Measurements from ENCODE around the gene SOX9.
A peak's percentile ranks its signal among the peaks of the same experiment; 100 is the strongest.
"Not testable (repeated sequence)": the region's sequence is repeated elsewhere in the genome, so short reads cannot be mapped to it uniquely, and the experiment has no call there.

SOX9 gene

GRCh38 chr17:72111336-72111923 is 9.4 kb upstream of the SOX9 start:
- no peak for DNase-seq

DNA sequence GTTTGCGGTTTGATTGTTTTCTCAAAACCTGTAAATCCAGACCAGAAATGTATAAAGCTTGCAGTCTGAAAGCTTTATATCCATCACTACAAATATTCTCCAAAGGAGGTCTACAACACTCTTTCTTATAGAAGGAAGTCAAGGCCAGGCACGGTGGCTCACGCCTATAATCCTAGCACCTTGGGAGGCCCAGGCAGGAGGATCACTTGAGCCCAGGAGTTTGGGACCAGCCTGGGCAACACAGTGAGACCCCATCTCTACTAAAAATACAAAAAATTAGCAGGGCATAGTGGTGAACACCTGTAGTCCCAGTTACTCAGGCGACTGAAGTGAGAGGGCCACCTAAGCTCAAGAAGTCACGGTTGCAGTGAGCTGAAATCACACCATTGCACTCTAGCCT is 8.9 kb upstream of the SOX9 start:
- DNase-seq, result not testable (repeated sequence)

DNA sequence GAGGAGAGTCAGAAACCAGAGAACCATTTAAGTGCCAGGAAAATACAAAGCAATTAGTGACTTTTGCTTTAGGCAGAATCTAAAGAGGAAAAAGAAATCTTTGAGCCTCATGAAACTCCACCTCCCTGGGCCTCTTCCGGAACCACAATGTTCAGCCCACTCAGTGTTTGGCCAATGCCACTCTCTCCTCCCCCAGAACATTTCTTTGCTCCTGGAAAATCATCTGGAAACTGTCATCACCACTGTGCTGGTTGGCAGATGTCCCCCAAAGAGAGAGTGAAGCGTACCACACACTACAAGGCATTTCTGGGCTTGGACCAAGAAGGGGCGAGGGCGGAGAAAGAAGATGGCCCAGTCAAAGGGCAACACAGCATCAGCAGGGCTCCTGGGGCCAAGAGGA is 7.1 kb upstream of the SOX9 start:
- no peak for DNase-seq

DNA sequence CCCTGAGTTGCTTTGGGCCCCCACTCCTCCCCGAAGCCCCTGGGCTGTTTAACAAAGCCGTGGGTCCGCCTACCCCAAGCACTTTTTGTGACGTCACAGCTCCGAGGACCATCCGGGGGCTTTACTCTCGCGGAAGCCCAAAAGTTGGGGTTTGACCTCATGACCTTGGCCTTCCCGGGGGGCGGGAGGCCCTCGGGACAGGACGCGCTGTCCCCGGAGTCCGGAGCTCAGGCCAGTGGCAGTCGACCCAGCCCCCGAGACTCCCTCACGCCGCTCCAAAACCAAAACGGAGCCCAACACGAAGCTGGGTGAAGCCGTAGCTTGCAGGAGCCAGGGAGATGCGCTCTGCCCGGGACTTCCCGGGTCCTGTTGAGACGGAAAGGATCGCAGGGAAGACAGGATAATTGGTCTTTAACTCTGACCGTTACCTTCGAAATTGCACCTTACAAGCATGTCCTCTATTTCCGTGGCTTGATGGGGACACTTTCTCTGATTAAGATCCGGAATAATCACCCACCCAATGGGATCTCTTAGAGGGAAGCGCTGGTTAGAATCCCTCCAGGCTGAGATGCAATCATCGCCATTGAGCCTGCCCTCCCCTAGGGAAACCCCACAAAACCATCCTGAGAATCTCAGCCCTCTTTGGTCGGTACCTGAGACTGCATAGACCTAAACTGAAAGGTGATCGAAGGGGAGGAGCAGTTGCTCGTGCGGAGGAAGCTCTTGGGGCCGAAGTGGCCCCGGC is 4.9 kb upstream of the SOX9 start:
- DNase-seq, result no peak

- DNase-seq, result no peak
These were observed 3.9 kb upstream of the SOX9 start for GRCh38 chr17:72116661-72117521.

- no peak for DNase-seq
These were observed 3.1 kb upstream of the SOX9 start for GRCh38 chr17:72117535-72118334.

GRCh38 chr17:72118335-72119076 is 2.3 kb upstream of the SOX9 start:
- peak; percentile 86 for DNase-seq

DNA sequence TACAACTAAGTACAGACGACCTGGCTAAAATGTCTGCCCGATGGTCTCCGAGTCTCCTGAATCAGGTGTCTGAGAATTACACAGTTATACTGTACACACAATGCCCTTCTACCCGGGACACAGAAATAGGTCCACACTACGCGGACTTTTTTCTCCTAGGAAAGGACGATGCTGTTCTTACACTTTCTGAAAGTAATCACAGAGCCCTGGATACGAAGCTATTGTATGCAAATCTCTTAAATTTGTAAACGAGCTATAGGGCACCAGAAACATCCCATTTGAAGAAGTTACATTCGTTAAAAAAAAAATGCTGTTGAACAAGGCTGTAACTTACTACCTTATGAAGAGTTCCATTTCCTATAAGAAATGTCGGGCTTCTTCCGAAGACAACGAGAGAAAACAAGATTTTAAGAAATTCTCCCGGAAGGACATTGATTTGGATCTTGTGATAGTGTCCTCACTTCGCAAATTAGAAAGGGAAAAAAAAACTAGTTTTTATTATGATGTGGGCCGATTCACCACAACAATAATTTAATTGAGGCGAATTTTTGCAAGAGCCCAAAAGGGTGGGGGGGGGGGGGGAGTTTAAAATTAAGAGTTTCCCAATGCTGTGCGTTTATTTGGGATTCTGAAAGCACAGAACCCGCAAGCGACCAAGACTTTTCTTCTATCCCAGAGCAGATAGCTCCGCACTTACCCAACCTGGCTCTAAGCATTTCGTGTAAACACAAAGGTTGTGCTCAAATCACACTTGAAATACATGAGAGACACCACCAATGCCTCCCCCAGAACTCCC is 1.5 kb upstream of the SOX9 start:
- no peak for DNase-seq

DNA sequence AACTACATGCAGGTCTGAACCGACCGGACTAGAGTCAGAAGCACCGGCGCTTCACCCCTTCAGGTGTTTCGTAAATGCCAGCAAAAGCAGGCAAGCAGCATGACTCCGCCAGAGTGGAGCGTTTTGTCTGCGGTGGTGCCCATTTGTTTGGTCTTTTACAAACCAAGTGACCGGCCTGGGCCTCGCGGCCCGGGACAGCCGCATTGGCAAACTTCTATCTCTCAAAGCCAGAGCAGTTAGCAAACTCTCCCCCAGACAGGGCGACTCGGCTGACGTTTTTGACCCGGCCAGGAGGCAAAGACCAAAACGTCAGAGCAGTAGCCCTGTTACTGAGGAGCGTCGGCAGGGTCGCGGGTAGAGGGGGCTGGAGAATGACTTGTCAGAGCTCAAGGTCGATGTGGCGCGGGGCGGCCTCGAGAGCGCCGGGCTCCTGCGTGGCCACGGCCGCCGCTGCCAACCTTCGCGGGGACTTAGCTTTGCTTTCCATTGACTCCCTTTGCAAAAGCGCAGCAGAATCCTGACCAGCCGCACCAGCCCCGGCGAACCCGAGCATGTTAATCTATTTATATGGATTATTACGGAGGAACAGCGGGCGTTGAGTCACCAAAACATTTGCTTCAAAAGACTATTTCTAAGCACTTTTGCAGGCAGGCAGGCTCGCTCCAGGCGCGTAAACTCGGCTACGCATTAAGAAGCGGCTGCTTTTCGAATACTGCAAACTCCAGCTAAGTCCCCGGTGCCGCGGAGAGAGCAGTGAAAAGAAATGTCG is 763 bp upstream of the SOX9 start:
- DNase-seq, result peak; percentile 77

DNA sequence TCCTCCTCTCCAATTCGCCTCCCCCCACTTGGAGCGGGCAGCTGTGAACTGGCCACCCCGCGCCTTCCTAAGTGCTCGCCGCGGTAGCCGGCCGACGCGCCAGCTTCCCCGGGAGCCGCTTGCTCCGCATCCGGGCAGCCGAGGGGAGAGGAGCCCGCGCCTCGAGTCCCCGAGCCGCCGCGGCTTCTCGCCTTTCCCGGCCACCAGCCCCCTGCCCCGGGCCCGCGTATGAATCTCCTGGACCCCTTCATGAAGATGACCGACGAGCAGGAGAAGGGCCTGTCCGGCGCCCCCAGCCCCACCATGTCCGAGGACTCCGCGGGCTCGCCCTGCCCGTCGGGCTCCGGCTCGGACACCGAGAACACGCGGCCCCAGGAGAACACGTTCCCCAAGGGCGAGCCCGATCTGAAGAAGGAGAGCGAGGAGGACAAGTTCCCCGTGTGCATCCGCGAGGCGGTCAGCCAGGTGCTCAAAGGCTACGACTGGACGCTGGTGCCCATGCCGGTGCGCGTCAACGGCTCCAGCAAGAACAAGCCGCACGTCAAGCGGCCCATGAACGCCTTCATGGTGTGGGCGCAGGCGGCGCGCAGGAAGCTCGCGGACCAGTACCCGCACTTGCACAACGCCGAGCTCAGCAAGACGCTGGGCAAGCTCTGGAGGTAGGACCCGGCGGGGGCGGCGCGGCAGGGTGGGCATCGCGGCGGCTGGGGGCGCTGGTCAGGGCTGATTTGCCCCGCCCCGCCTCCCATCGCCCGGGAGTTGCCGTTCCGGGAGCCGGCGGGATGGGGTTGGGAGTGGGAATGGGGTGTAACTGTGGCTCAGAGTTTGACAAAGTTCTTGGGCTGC is 567 bp downstream of the SOX9 start:
- peak; percentile 44 for DNase-seq

DNA sequence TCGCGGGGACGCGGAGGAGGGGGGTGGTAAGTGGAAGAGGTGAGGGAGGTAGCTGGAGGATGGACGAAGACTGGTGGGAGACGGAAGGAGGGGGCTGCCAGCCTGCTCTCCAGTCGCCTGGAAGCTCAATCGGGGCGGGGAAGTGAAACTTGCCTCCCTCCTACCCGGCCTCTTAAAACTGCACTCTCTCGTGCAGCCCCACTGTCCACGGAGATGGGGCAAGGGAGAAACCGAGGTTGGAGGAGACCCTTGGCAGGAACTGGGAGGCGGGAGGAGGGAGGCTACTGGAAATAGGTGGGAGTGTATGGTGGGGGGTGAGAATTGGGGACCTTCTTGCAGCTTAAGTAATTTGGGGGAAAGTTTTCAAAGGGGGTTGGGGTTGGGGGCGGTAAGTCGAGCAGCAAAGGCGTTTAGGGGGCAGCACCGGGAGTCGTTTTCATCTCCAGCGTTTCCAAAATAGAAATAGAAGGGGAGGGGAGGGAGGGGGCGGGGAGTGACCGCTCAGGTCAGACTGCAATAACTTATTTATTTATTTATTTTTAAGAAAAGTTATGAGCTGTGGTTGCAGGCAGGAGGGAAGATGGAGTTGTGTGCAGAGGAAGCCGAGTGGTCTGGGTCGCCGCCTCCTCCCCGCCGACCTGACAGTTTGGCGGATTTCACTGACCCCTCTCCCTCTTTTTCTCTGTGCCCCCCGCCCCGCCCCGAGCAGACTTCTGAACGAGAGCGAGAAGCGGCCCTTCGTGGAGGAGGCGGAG is 1.4 kb downstream of the SOX9 start:
- DNase-seq, result no peak

DNA sequence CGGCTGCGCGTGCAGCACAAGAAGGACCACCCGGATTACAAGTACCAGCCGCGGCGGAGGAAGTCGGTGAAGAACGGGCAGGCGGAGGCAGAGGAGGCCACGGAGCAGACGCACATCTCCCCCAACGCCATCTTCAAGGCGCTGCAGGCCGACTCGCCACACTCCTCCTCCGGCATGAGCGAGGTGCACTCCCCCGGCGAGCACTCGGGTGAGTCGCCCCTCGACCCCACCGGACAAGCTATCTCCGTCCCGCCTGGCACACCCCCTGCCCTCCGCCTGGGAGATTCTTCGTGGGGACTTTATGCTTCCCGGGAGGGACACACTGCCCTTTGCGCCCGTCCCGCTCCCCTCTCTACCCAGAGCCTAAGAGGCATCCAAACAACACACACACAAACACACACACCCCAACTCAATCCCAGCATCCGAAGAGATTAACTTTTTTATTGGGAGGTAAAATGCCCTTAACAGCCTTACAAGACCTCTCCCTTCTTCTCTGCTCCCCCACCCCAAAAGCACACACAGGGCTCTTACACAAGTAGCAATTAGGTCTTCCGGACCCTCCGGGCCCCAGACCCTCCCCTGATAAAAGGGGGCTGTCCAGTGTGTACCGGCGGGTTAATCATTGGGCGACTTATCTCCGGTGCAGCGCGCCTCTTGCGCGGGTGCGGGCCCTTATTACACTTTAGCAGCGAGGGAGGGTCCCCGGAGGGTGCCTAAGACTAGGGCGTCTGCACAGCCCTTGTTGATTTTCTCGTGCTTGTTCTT is 2.1 kb downstream of the SOX9 start:
- DNase-seq, result peak; percentile 66

GRCh38 chr17:72123530-72124437 is 3.0 kb downstream of the SOX9 start:
- no peak for DNase-seq

DNA sequence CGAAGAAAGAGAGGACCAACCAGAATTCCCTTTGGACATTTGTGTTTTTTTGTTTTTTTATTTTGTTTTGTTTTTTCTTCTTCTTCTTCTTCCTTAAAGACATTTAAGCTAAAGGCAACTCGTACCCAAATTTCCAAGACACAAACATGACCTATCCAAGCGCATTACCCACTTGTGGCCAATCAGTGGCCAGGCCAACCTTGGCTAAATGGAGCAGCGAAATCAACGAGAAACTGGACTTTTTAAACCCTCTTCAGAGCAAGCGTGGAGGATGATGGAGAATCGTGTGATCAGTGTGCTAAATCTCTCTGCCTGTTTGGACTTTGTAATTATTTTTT is 3.6 kb downstream of the SOX9 start:
- no peak for DNase-seq

GRCh38 chr17:72125226-72125651 is 4.4 kb downstream of the SOX9 start:
- no peak for DNase-seq

DNA sequence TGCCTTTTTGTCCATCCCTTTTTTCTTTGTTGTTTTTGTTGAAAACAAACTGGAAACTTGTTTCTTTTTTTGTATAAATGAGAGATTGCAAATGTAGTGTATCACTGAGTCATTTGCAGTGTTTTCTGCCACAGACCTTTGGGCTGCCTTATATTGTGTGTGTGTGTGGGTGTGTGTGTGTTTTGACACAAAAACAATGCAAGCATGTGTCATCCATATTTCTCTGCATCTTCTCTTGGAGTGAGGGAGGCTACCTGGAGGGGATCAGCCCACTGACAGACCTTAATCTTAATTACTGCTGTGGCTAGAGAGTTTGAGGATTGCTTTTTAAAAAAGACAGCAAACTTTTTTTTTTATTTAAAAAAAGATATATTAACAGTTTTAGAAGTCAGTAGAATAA is 4.9 kb downstream of the SOX9 start:
- no peak for DNase-seq
